Activated naive CD4-positive, alpha-beta T cell treated with anti-CD3 and anti-CD28 coated beads, Interleukin-2, amount 50 U/mL, for 16 hours (primary cell): Measurements from ENCODE around the gene SMYD3.

Source experiments
- DNase-seq: peaks from one replicate; pipeline ENCODE4 v3.0.0-alpha.2; 2020

The SMYD3 gene

GRCh38 chr1:245933431-245934045, 573.5 kb downstream of the SMYD3 start:
- DNase-seq: no peak

- DNase-seq: no peak
Observed at GRCh38 chr1:245932302-245932972, 574.6 kb downstream of the SMYD3 start.

- DNase-seq: no peak
Observed at GRCh38 chr1:245931450-245931849, 575.6 kb downstream of the SMYD3 start.

DNA sequence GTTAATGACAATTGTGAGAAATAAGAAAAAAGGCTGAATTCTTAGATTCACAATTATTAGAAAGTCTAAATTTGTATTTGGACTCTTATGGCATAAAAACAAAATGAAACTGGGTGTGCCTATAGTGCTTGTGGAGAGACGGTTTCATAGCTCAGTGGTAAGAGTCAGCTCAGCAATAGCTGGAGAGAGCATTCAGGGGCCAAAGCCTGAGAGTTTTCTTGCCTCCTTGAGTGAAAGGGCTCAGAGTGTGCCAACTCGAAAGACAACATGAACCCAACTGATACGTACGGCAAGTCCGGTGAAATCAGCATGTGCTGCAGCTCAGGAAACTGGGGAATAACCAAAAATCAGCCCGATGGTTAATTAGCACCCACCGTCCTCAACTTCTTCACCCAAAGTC, 577.9 kb downstream of the SMYD3 start:
- no peak for DNase-seq

GRCh38 chr1:245926888-245927287, 580.2 kb downstream of the SMYD3 start:
- DNase-seq: no peak

DNA sequence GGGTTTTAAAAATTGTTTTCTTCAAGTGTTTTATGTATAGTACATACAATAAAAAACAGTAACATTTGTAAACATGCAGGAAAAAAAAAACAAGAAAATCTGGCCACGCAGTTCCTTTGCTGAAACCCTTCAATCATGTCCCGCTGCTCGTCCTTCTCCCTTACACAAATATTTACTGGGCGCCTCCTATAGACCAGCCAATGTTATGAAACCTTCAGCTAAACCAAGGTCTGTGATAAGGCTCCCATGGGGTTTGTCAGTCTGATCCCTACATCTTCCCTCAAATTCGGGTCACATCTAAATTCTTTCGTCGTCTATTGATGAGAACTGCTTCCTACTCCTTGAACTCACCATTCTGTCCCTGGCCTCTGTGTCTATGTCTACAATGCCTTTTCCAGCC, 583.9 kb downstream of the SMYD3 start:
- no peak for DNase-seq

- DNase-seq: no peak
Observed at GRCh38 chr1:245921417-245921816, 585.7 kb downstream of the SMYD3 start.

- no peak for DNase-seq
Observed at GRCh38 chr1:245917403-245917802, 589.7 kb downstream of the SMYD3 start.

- no peak for DNase-seq
Observed at GRCh38 chr1:245915841-245916240, 591.2 kb downstream of the SMYD3 start.

GRCh38 chr1:245915406-245915805, 591.7 kb downstream of the SMYD3 start:
- DNase-seq: no peak

GRCh38 chr1:245908543-245908942, 598.5 kb downstream of the SMYD3 start:
- DNase-seq: no peak

- no peak for DNase-seq
Observed at GRCh38 chr1:245906207-245906606, 600.9 kb downstream of the SMYD3 start.

DNA sequence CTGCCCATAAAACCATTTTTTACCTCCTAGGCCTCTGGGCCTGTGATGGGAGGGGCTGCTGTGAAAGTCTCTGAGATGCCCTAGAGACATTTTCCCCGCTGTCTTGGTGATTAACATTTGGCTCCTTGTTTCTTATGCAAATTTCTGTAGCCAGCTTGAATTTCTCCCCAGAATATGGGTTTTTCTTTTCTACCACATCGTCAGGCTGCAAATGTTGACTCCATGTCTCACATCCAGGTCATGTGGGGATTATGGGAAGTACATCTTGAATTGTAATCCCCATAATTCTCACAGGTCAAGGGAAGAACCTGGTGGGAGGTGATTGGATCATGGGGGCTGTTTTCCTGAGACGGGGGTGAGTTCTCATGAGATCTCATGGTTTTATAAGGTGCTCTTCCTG, 603.2 kb downstream of the SMYD3 start:
- DNase-seq: no peak

GRCh38 chr1:245901565-245901964, 605.5 kb downstream of the SMYD3 start:
- no peak for DNase-seq

DNA sequence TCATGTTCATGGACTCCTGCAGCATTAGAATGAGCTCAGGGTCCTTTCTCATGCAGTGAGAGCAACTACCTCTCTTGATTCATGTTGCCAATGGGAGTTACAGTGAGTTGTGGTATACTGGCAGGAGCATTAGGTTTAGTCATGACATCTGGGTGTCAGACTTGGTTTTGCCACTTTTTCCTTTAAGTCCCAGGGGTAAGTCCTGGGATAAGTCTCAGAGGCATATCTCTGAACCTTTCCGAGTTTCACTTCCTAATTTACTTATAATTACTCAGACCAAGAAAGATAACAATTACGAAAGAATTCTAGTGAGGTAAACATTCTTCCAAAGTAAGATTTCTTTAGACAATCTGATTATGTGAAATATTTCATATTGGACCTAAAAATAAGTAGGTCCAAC, 606.0 kb downstream of the SMYD3 start:
- DNase-seq: no peak

DNA sequence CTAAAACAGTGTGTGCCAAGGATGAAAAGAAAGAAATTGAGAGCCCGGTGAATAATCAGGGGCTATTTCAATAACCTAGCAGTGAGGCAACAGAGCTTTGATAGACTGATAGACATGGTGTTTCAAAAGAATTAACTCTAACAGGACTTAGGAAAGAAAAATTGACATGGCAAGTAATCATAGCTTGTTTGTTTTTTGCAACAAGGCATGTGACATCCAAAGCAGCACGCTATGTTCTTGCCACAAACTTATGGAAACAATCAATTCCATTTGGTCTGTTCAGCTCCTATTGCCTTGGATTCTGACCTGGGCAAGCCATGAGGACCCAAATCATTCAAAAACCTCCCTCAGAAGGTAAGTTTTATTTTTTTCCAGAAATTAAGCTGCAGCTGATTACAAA, 608.5 kb downstream of the SMYD3 start:
- DNase-seq: no peak

DNA sequence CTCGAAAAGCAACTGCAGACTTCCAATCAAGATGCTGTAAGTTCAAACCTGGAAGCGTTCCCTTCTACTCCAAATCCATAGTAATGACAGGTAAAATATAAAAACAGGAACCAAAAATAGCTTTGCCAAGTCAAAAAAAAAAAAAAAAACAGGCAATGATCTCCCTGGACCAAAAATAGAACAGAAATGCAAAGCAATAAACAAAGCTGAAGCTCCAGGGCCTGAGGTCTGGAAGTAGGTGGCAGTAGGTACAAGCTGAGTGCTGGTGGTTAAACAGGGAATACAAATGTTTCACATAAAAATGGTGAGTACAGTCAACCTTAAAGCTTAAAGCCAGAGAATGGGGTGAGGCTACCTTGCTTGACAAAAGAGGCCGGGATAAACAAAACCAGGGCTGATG, 610.8 kb downstream of the SMYD3 start:
- no peak for DNase-seq

DNA sequence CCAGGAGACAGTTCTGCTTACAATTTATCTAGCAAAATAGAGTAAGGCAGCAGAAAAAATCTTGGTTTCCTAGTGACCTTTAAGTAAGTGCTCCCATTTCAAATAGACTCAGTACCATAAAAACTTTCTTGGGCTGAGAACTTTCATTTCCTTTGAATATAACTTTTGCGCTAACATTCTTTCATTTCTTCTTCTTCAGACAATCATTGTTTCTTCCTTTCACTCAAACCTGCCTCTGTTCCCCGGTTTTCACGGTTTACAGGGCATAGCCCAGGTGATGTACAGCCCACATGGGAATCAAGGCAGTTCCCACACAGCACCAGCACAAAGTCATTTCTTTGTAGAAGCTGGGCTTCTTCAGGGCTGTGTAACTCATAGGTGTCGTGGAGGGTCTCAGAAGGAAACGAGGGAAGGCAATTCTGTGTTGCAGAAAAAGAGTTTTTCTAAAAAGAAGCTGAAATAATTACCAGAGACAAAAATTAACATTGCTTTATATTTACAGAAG, 611.6 kb downstream of the SMYD3 start:
- DNase-seq: no peak

GRCh38 chr1:245894843-245895242, 612.2 kb downstream of the SMYD3 start:
- DNase-seq: no peak

- no peak for DNase-seq
Observed at GRCh38 chr1:245893025-245893424, 614.1 kb downstream of the SMYD3 start.

GRCh38 chr1:245888809-245889208, 618.3 kb downstream of the SMYD3 start:
- DNase-seq: no peak

GRCh38 chr1:245887829-245888228, 619.2 kb downstream of the SMYD3 start:
- no peak for DNase-seq

- DNase-seq: no peak
Observed at GRCh38 chr1:245881767-245882391, 625.2 kb downstream of the SMYD3 start.

GRCh38 chr1:245880754-245881403, 626.2 kb downstream of the SMYD3 start:
- DNase-seq: no peak
